GM23338 (cell line): Measurements from ENCODE around the gene CAPZA1. TPM values are rescaled to one million over a fixed set of nuclear protein-coding genes. Genes with fewer than 3 reads are reported as not detected.

Source experiments
- ATAC-seq: fragments of 200-7000 bp; cut with Tn5 transposase; 3 replicates; pipeline ENCODE4 v1.9.1; 2020
- DNase-seq: peaks from one replicate; pipeline ENCODE4 v3.0.0-alpha.2; 2015; ENCODE audit warnings: low spot score
- H2AFZ ChIP-seq: fragments of 200-600 bp; sonication (generic); 2 replicates; pipeline ENCODE4 v1.8.0; 2016; ENCODE audit warnings: antibody characterized with exemption, mild to moderate bottlenecking, moderate library complexity
- H3F3A ChIP-seq: fragments of 200-600 bp; sonication (generic); replicated peaks from 2 replicates; pipeline ENCODE4 v1.8.0; 2017; ENCODE audit warnings: antibody characterized with exemption, mixed run types, low read depth
- H3K27ac ChIP-seq: fragments of 200-600 bp; sonication (generic); 2 replicates; pipeline ENCODE4 v1.6.1; 2016; ENCODE audit warnings: low read depth
- H3K27me3 ChIP-seq: fragments of 200-600 bp; sonication (generic); 2 replicates; pipeline ENCODE4 v1.8.0; 2016; ENCODE audit warnings: mild to moderate bottlenecking, mixed run types, moderate library complexity; ENCODE audit not compliant: insufficient read depth
- H3K36me3 ChIP-seq: fragments of 200-600 bp; sonication (generic); 2 replicates; pipeline ENCODE4 v1.8.0; 2016; ENCODE audit warnings: mild to moderate bottlenecking; ENCODE audit not compliant: insufficient read depth
- H3K4me1 ChIP-seq: fragments of 200-600 bp; sonication (generic); 2 replicates; pipeline ENCODE4 v1.8.0; 2016; ENCODE audit warnings: mild to moderate bottlenecking, moderate library complexity; ENCODE audit not compliant: insufficient read depth
- H3K4me2 ChIP-seq: fragments of 200-600 bp; sonication (generic); 2 replicates; pipeline ENCODE4 v1.7.1; 2017; ENCODE audit warnings: mixed run types
- H3K4me3 ChIP-seq: fragments of 200-600 bp; sonication (generic); 2 replicates; pipeline ENCODE4 v1.6.1; 2016; ENCODE audit warnings: mixed run types
- H3K79me2 ChIP-seq: fragments of 200-600 bp; sonication (generic); replicated peaks from 2 replicates; pipeline ENCODE4 v1.8.0; 2017; ENCODE audit warnings: mild to moderate bottlenecking; ENCODE audit not compliant: insufficient read depth
- H3K9me2 ChIP-seq: fragments of 200-600 bp; sonication (generic); 2 replicates; pipeline ENCODE4 v1.8.0; 2017; ENCODE audit not compliant: insufficient read depth
- H4K20me1 ChIP-seq: fragments of 200-600 bp; sonication (generic); replicated peaks from 2 replicates; pipeline ENCODE4 v1.8.0; 2017; ENCODE audit warnings: mild to moderate bottlenecking; ENCODE audit not compliant: insufficient read depth
- H3K27ac Mint-ChIP-seq: 2 replicates; pipeline ENCODE4 v1.8.0; 2020; ENCODE audit warnings: inconsistent platforms, mild to moderate bottlenecking, moderate library complexity, mixed read lengths
- H3K27me3 Mint-ChIP-seq: 3 replicates; pipeline ENCODE4 v1.8.0; 2022; ENCODE audit warnings: low read depth, mild to moderate bottlenecking, moderate library complexity, mixed read lengths, inconsistent platforms; ENCODE audit not compliant: insufficient read depth, poor library complexity
- H3K36me3 Mint-ChIP-seq: 3 replicates; pipeline ENCODE4 v1.8.0; 2021; ENCODE audit warnings: low read depth, mild to moderate bottlenecking, inconsistent platforms, moderate library complexity, mixed read lengths
- H3K4me1 Mint-ChIP-seq: 3 replicates; pipeline ENCODE4 v1.8.0; 2020; ENCODE audit warnings: mild to moderate bottlenecking, inconsistent platforms, mixed read lengths
- H3K4me3 Mint-ChIP-seq: 3 replicates; pipeline ENCODE4 v1.8.0; 2021; ENCODE audit warnings: moderate library complexity, mild to moderate bottlenecking, inconsistent platforms, mixed read lengths
- H3K9me3 Mint-ChIP-seq: 3 replicates; pipeline ENCODE4 v1.8.0; 2020; ENCODE audit warnings: moderate library complexity, mild to moderate bottlenecking, inconsistent platforms, mixed read lengths
- CREB1 ChIP-seq: fragments of 250-450 bp; sonication (Bioruptor Pico); IDR thresholded peaks from 2 replicates; pipeline ENCODE4 v1.5.0; 2020; ENCODE audit warnings: low read depth, mild to moderate bottlenecking, moderate library complexity
- CTCF ChIP-seq, 2 experiments: fragments of 200-600 bp in 1 of 2; sonication (generic) in 1 of 2; conservative IDR thresholded peaks; 2 replicates each; pipeline versions ENCODE4 v1.5.1 to v1.6.1; 2016 to 2017; ENCODE audit warnings: antibody characterized with exemption in 2 of 2, low read depth in 2 of 2, mild to moderate bottlenecking in 2 of 2, moderate library complexity in 1 of 2
- ETS1 ChIP-seq: IDR thresholded peaks from 2 replicates; pipeline ENCODE4 v1.6.1; 2016; ENCODE audit warnings: antibody characterized with exemption
- EZH2 ChIP-seq: fragments of 200-600 bp; sonication (generic); IDR thresholded peaks from one replicate; pipeline ENCODE4 v1.8.0; 2017; ENCODE audit warnings: antibody characterized with exemption, mild to moderate bottlenecking, low read depth; ENCODE audit not compliant: unreplicated experiment
- EZH2phosphoT487 ChIP-seq: fragments of 200-600 bp; sonication (generic); IDR thresholded peaks from one replicate; pipeline ENCODE4 v1.8.1; 2018; ENCODE audit warnings: antibody characterized with exemption; ENCODE audit not compliant: unreplicated experiment
- JUNB ChIP-seq: IDR thresholded peaks from one replicate; pipeline ENCODE4 v1.6.1; 2016; ENCODE audit warnings: antibody characterized with exemption; ENCODE audit not compliant: unreplicated experiment
- POLR2AphosphoS5 ChIP-seq: IDR thresholded peaks from 2 replicates; pipeline ENCODE4 v1.6.1; 2016; ENCODE audit warnings: antibody characterized with exemption, low read depth
- REST ChIP-seq: IDR thresholded peaks from one replicate; pipeline ENCODE4 v1.6.1; 2018; ENCODE audit warnings: antibody characterized with exemption; ENCODE audit not compliant: unreplicated experiment
- STAT1 ChIP-seq: IDR thresholded peaks from one replicate; pipeline ENCODE4 v1.6.1; 2016; ENCODE audit warnings: antibody characterized with exemption; ENCODE audit not compliant: unreplicated experiment
- ZNF114 ChIP-seq: fragments of 250-450 bp; sonication (Bioruptor Pico); IDR thresholded peaks from 2 replicates; pipeline ENCODE4 v1.5.0; 2020; ENCODE audit warnings: mild to moderate bottlenecking, moderate library complexity
- ZNF331 ChIP-seq: fragments of 250-450 bp; sonication (Bioruptor Pico); IDR thresholded peaks from 2 replicates; pipeline ENCODE4 v1.5.0; 2020; ENCODE audit warnings: low read depth, mild to moderate bottlenecking, moderate library complexity
- ZNF462 ChIP-seq: fragments of 250-450 bp; sonication (Bioruptor Pico); IDR thresholded peaks from 2 replicates; pipeline ENCODE4 v1.5.0; 2020; ENCODE audit warnings: mild to moderate bottlenecking, moderate library complexity
- polyA plus RNA-seq: library from polyadenylated mRNA; unstranded; fragments of >200 nt; fragmentation: Nextera tagmentation; extraction: Ambion mirVana; gene quantifications from 2 replicates; pipeline ENCODE4 v1.2.1, GENCODE V29; 2016
- total RNA-seq: library from RNA; depleted of rRNA; stranded (reverse); fragments of >200 nt; shearing (Covaris generic); gene quantifications from 2 replicates; pipeline ENCODE4 v1.2.3, GENCODE V29; 2014

CAPZA1 gene
- total and polyA plus RNA-seq, 2 experiments from 2014 or later, result 147 to 182 TPM

- Histone ChIP-seq H3K9me2 (no peaks in the 10 kb centered on the region), H3K27ac (no peak overlapping the region), H3K4me2 (no peak overlapping the region), H3K36me3 (no peaks in the 10 kb centered on the region), H3K4me3 (no peak overlapping the region), H3F3A (no peaks in the 10 kb centered on the region), H2AFZ (no peak overlapping the region), H3K27me3 (no peaks in the 10 kb centered on the region), H4K20me1 (no peaks in the 10 kb centered on the region), H3K4me1 (no peaks in the 10 kb centered on the region), H3K79me2 (no peaks in the 10 kb centered on the region)
- H3K4me3 Mint-ChIP-seq, result no peak overlapping the region
- no peaks in the 10 kb centered on the region for H3K27me3 Mint-ChIP-seq
- H3K27ac Mint-ChIP-seq, result no peak overlapping the region
- no peak for TF ChIP-seq CREB1 (CRISPR knock-in tag)
- TF ChIP-seq CTCF (conservative IDR thresholded peaks at IDR 0.05; ENCODE audit: low read depth in 2 of 2), result no peak
- TF ChIP-seq ZNF331 (CRISPR knock-in tag), result no peak
- TF ChIP-seq ZNF114 (CRISPR knock-in tag), result no peak
- TF ChIP-seq EZH2phosphoT487, result no peak
- TF ChIP-seq STAT1, result no peak
- no peak for TF ChIP-seq POLR2AphosphoS5
- no peak for TF ChIP-seq ZNF462
- TF ChIP-seq ETS1, result no peak
- TF ChIP-seq REST, result no peak
- TF ChIP-seq JUNB, result no peak
- TF ChIP-seq EZH2, result no peak
- DNase-seq (no peak), ATAC-seq (no peak)
- no peaks in the 10 kb centered on the region for H3K9me3 Mint-ChIP-seq
- no peaks in the 10 kb centered on the region for H3K4me1 Mint-ChIP-seq
- peaks cover 18% of the 10 kb centered on the region for H3K36me3 Mint-ChIP-seq
Observed at GRCh38 chr1:112579801-112580510, 39.7 kb upstream of the CAPZA1 start.
